GM19025 (cell line): ENCODE data around the gene DMC1.

Source experiments
- ATAC-seq: cut with Tn5 transposase; IDR thresholded peaks from one replicate; pipeline ENCODE4 v1.9.1; 2021; ENCODE audit warnings: mild to moderate bottlenecking, low read depth, moderate library complexity; ENCODE audit not compliant: unreplicated experiment

Gene DMC1

DNA sequence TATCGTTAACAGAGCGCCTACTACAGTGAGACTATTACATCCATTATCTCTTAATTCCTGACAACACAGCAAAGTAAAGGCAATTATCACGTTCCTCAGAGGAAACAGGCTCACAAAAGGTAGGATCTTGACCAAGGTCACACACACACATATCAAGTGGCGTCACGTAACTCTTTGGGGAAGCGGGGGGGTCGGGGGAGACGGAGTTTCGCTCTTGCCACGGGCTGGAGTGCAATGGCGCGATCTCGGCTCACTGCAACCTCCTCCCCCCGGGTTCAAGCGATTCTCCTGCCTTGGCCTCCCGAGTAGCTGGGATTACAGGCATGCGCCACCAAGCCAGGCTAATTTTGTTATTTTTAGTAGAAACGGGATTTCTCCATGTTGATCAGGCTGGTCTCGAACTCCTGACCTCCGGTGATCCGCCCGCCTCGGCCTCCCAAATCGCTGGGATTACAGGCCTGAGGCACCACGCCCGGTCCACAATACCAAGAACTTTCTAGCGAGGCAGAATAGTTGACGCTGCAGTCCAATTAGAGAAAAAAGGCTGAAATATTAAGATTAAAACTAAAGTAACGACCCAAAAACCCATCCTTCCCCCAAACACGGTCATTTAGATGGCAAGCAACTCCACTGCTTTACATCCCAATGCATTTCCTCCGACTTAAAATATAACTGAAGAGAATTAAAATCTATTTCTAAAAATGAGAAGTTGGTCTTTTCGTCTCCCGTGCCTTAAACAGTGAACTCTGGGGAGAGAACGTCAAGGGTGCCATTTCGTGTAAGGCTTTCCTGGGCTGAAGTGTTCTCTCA, 65.0 kb downstream of the DMC1 start:
- ATAC-seq, result no peak

GRCh38 chr22:38503021-38503420, 67.0 kb downstream of the DMC1 start:
- ATAC-seq, result no peak

- no peak for ATAC-seq
Observed at GRCh38 chr22:38501797-38502672, 67.9 kb downstream of the DMC1 start.

GRCh38 chr22:38497869-38498268, 72.1 kb downstream of the DMC1 start:
- no peak for ATAC-seq

GRCh38 chr22:38494939-38495338, 75.0 kb downstream of the DMC1 start:
- no peak for ATAC-seq

- no peak for ATAC-seq
Observed at GRCh38 chr22:38494498-38494897, 75.5 kb downstream of the DMC1 start.

DNA sequence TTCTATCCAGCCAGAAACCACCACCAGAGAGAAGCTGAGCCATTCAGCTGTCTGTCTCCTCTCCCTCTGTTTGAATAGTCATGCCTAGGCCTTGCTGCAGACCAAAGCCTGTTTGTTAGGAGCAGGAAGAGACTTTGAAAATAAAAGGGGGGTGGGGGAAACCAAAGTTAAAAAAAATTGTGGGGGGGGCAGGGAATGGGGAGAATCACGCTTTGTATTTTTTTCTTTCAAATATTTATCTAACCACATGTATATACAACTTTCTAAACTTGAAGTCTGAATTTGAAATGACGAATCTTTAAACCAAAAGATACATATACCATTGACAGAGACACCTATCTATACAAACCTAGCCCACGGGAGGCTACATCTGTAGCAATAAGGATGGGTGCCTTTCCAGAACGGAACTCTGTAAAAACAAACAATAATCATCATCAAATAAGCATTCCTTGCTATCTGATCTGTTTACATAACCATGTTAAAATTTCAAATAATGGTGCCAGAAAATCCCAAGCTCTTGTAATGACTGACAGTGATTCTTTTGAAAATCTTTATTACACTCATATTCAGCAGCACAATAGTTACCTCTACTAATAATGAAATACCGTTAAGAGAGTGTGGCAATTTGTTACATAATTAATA, 78.2 kb downstream of the DMC1 start:
- no peak for ATAC-seq

GRCh38 chr22:38490915-38491314, 79.1 kb downstream of the DMC1 start:
- ATAC-seq, result no peak

DNA sequence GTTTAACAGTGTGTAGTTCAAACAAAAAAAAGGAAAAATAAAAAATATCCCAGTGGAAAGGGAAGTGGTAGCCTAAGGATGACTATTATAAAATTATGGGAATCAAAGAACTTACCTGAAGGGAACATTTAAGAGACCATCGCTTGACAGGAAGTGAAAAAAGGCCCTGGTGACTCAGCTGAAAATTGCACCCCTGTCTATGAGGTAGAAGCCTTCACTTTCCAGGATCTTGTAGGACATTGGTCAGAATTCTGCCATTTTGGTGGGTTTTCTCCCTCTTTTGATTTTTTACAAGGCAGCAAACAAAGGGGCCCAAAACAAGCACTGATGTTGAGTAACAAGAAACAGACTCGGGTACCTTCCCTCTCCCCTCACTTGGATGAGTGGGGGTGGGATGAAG, 79.5 kb downstream of the DMC1 start:
- ATAC-seq, result no peak

DNA sequence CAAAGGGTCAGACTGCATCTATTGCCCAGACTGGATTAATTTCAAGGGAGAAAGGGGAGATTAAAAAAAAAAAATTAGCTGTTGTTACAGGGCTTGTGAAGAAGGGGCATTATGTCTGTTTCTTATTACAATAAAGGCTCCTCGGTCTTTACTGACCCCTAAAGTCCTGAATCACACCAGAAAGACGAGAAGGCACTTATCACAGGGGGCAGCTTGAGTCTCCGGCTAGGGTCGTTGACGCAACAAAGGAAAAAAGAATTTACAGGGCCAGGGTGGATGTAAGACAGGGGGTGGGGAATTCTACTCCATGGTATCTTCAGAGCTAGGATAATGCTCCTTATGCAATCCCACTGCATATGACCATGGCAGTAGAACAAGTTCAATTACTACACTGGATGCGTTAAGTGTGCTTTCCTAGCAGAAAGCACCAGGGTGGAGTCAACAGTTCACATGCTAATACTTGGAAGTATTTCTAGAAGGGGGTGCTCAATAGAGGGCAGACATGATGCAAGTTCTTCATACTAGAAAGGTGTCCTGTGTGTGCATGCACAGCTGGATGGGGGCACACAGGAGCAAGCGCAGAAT, 80.3 kb downstream of the DMC1 start:
- no peak for ATAC-seq

DNA sequence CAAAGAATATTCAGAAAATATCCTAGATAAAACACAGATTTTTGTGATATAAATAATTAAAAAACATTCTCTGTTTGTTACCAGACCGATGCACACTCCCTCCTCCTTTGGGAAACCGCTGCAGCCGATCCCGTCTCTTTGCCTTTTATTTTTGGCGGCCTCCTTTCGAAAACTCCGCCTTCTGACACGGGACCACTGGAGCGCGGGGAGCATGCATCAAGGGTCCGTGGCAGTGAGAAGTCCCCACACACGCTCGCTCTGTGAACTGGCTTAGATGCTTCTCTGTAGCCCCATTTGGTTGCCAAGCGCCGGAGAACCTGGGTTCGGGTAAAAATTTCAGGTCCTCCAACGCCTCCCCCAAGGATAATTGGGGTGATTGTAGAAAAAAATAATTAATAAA, 80.8 kb downstream of the DMC1 start:
- no peak for ATAC-seq

- ATAC-seq, result no peak
Observed at GRCh38 chr22:38487946-38488345, 82.0 kb downstream of the DMC1 start.

- no peak for ATAC-seq
Observed at GRCh38 chr22:38485783-38486182, 84.2 kb downstream of the DMC1 start.

GRCh38 chr22:38484244-38484643, 85.7 kb downstream of the DMC1 start:
- ATAC-seq, result no peak

- ATAC-seq, result no peak
Observed at GRCh38 chr22:38482662-38483308, 87.2 kb downstream of the DMC1 start.

DNA sequence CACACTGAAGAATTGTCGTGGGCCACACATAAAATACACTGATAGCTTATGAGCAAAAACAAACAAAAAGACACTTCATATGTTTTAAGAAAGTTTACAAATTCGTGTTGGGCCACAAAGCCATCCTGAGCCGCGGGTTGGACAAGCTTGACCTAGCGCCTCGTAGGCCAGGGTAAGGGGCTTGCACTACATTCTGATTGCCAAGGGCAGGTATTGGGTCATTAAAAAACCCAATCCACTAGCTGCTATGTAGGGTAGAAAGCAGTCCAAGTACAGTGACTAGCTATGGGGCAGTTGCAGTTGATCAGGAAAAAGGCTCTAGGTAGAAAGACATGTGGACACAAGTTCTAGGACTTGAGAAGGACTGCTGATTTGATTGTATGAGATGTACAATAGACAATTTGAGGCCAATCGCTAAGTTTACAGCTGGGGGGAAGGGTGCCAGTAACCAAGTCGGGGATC, 88.1 kb downstream of the DMC1 start:
- ATAC-seq, result no peak

GRCh38 chr22:38481162-38481870, 88.7 kb downstream of the DMC1 start:
- no peak for ATAC-seq

DNA sequence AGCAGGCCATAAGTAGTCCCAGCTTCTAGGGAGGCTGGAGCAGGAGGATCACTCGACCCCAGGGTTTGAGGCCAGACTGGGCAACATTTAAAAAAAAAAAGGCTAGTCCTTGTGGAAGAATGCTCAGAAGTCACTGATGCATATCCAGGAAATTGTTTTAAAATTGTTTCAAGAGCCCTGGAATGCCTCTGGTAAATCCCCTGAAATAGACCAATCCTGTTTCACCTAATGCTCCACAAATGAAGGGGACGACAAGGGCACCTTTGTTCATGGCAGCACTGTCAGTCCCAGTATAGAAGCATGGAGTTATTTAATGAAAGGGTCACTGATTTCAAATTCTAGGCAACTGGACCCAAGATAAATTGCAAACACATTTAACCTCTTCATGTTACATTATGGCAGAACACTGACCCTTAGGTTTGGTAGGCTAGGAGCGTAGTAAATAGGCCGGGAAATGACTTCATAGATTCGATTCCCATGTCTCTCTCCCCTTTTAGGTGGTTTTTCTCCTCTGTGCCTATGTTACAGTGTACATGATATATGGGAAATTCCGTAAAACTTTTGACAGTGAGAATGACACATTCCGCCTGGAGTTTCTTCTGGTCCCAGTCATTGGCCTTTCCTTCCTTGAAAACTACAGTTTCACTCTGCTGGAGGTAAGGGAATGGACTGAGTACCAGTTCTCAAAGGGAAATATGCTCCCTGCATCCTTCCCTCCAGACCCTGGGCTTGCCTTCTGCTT, 90.7 kb downstream of the DMC1 start:
- no peak for ATAC-seq

GRCh38 chr22:38477585-38477984, 92.4 kb downstream of the DMC1 start:
- no peak for ATAC-seq
